T-helper 22 cell (primary cell): ENCODE data around the gene TSPOAP1.

Experiments used
- DNase-seq: peaks from one replicate; pipeline ENCODE4 v3.0.0-alpha.2; 2020; ENCODE audit warnings: low read depth

TSPOAP1 gene

DNA sequence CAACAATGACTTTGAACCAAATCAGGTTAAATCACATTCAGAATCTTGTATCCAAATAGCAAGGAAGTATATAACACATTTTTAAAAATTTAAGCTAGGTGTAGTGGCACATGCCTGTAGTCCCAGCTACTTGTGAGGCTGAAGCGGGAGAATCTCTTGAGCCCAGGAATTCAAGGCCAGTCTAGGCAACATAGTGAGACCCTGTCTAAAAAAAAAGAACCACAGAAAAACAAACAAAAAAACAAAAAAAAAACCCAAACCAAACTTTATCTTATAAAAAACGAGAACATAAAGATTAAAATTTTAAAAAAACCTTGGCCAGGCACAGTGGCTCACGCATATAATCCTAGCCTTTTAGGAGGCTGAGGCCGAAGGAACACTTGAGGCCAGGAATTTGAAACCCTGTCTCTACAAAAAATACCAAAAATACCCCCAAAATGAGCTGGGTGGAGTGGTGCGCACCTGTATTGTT is 11.8 kb upstream of the TSPOAP1 start:
- no peak for DNase-seq

- no peak for DNase-seq
Measured at GRCh38 chr17:58339755-58340404, 11.3 kb upstream of the TSPOAP1 start.

DNA sequence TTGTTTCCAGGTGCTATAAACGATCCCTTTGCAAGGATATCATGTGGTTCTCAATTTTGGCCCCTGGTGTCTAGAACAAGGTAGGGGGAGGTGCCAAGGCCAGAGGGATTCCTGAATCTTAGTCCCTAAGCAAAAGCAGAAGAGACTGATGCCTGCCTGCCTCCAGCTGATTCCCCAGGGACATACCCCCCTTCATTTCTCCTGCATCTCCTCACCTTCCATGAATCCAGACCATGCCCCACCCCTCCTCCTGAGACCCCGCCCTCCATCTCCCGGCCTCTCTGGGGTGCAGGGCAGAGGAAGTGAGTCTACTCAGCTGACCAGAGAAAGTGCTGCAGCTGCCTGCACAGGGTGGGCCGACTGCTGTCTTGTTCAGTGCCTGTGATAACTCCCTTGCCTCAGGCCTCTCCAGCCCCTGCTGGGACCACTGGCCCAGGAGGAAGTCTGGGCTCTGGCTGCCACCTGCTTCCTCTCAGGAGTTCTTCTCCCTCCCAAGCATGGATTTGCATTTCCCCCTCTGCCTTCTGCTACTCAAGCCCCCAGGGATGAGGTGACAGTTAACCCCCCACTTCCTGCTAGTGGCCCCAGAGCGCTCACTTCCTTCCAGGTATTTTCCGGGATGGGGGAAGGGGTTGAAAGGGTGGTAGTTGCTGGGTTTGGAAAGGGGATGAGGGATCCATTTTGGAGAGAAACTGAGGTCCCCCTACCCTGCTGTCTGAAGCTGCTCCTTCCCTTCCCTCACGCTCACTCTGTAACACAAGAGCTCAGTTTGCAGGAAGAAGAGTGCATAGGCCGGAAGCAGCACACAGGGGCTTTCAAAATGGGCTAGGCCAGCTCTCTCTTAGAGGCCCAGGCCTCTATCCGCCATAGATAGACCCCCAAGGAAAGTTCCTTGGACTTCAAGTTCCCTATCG is 10.5 kb upstream of the TSPOAP1 start:
- no peak for DNase-seq

DNA sequence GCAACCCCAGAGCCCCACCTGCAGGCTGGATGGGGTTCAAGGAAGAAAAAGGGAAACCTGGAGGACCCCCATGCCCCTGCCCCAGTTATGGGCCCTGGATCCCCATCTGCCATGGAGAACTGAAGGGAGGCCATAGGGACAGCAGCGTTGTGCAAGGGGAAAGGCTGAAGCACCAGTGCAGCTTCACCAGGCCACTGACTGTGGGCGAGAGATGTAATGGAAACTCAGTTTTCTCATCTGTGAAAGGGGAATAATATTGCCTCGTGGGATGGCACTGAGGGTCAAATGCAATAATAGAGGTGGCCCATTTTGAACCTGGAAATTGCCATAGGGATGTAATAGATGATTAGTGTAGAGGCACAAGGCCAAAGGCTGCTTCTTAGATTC is 9.9 kb upstream of the TSPOAP1 start:
- DNase-seq: no peak

GRCh38 chr17:58337600-58338453 is 9.2 kb upstream of the TSPOAP1 start:
- peak; percentile 88 for DNase-seq

DNA sequence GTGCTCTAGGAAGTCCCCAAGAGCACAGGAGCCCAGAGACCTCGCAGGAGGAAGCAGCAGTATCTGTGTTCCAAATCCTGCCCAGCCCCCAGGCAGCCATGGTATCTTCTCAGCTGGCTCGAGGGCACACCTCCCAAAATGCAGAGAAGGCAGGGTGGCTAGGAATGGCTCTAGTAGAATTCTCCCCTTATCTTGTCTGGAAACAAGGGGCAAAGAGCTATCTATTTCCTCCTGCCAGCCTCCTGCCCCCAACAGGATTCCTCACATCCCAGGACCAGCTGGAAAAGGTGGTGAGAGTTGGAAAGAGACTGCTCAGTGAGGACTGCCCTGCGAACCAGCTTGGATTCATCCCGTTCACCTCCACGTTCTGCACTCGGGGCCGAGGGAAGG is 8.6 kb upstream of the TSPOAP1 start:
- peak; percentile 34 for DNase-seq

GRCh38 chr17:58336456-58337209 is 8.0 kb upstream of the TSPOAP1 start:
- no peak for DNase-seq

- DNase-seq: peak; percentile 63
Measured at GRCh38 chr17:58335779-58336455, 7.3 kb upstream of the TSPOAP1 start.

GRCh38 chr17:58335061-58335731 is 6.6 kb upstream of the TSPOAP1 start:
- no peak for DNase-seq

DNA sequence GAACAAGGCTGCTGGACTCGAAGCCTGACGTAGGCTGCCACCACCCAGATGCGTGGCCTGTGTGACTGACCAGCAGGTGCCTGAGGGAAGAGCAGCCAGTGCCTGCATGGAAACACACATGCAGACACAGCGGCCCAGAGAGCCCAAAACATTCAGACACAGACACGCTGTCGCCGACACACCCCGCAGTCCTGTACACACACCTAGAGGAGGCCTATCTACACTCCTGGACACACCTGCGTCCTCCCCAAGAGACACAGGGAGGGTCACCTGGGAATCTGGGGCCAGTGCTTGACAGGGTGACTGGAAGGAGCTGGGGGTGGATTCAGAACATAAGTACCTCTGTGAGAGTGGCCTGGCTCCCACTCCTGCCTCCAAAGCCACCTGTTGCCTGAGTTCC is 6.1 kb upstream of the TSPOAP1 start:
- no peak for DNase-seq

- no peak for DNase-seq
Measured at GRCh38 chr17:58334256-58334655, 5.7 kb upstream of the TSPOAP1 start.

DNA sequence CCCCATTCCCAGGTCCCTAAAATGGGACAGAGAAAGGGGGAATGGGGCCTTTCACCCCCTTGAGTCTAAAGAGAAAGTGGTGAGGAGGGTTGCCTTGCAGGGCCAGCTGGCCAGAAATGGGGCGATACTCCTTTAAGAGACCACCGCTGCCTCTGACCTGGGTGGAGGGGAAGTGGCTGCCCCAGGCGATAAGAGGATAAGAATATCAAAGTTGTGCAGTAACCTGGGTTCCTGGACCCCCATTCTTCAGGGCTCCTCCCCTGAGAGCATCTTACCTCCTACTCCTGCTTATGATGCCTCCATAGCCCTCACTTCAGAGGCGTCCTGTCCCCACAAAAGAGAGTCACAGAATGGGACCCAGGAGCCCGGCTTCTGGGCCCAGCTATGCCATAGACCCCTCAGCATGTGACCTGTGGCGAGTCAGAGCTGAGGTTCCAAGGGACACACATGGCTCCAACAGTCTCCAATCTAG is 5.2 kb upstream of the TSPOAP1 start:
- DNase-seq: no peak

DNA sequence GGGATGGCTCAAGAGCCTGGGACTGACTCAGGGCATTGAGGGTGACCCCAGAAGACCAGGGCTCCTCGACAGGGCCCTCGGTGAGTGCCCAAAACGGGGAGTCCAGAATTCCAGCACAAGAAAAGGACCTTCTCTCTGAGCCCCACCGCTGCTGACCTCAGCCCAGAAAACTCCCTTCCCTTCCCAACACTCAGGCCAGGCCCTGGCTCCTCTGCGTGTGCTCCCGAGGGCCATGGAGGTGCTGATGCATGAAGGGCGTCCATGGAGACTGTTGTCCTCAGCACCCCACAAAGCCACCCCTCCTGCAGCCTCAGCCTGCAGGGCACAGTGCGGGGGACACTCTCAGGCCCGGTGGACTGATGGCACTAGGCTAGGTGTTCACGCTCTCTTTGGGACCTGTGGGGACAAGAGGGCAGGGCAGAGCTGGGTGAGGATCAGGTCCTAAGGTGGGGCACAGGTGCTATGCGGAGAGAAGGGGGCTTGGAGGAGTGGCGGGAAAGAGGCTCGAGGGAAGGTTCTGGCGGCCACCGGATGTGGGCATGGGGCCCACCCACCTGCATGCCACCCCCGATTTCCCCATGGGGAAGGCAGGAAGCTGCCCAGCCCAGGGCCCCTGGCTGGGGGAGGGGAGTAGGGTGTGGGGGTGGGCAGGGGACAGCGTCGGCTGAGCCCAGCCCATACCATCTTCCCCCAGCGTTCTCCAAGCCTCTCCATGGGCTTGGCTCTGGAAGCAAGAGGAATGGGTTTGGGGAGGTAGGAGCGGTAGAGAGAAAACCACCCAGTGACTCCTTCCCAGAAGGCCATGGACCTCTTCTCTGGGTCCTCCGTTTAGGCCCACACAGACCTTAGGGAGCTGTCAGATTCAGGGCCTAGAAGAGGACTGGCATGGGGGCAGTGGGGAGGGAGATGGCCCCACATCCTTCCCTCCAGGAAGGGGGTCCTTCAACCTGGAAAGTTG is 4.5 kb upstream of the TSPOAP1 start:
- no peak for DNase-seq

DNA sequence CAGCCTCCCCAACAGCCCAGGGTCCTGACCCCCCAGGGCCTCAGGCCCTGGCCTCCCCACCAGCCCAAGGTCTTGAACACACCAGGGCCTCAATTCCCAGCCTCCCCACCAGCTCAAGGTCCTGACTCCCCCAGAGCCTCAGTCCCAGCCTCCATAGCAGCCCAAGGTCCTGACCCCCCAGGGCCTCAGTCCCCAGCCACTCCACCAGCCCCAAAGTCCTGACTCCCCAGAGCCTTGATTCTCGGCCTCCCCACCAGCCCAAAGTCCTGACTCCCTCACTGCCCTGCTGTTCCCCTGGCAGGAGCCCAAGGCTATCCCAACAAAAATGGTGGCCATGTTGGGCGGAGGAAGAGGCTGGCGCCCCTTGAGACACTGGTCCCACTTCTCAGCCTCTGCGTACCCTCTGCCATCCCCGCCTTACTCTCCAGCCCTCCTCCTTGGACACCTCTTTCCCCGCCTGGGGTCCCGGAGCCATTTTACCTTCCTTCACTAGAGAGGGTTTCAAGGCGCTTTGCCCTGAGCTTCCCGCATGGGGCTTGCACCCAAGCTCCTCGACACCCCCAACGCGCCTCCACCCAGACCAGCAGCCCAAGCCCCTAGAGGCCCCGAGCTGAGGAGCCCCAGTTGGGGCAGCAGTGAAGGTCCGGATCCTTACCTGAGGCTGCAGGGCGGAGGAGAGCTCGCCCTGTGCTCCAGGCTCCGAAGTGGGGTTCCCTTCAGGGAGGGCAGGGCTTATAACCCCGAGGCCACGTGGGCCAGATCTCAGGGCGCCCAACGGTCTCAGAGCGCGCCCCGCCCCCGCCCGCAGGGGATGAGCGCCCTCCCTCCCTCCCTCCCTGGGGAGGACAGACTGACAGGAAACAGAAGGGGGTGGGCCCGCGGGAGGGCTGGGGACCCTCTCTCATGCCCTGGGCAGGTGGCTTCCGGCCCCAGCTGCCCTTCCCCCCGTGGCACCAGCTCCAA is 3.5 kb upstream of the TSPOAP1 start:
- peak; percentile 80 for DNase-seq

- peak; percentile 64 for DNase-seq
Measured at GRCh38 chr17:58330997-58331814, 2.6 kb upstream of the TSPOAP1 start.

DNA sequence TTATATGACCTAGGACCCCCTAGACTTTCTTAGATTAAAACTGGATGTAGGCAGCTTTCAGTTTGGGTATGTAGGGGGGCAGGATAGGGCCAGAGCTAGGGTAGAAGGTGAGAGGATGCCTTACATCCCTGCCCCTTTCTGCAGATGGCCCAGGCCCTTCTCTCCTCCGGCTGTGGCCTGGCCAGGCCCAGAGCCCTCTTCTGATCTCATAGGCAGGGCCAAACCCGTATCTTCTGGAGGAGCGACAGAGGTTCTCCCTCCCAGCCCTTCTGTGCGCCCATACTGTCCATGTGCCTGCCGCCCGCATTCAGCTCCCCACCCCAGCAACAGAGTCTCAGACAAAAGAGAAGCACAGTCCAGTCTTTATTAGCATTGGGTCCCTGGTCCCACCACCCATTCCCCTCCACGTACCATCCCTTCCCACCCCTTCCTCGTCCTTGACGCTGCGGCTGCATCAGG is 2.0 kb upstream of the TSPOAP1 start:
- no peak for DNase-seq
